Measurements from ENCODE around the gene ING1.

The ING1 gene

GRCh38 chr13:110713642-110713952, at the start of gene ING1:
TSS of gene ING1 (plus strand) at chr13:110713700. CDS start at chr13:110714150, 450 bp downstream.
- no peak for DNase-seq (ENCODE audit: low read depth)
- H3K4me3 ChIP-seq (ENCODE audit: low read depth, low read length) = peak within 1 kb of the TSS; percentile 87
- TF ChIP-seq MYC (IDR thresholded peaks at IDR 0.05; ENCODE audit: low read depth, low read length) (no peak), POLR2A (IDR thresholded peaks at IDR 0.05; ENCODE audit: extremely low read depth, insufficient read length) (no peak), MAX (IDR thresholded peaks at IDR 0.05; ENCODE audit: low read depth, low read length) (no peak), CTCF (IDR thresholded peaks at IDR 0.05; ENCODE audit: low read depth, low read length) (no peak)

- DNase-seq (ENCODE audit: low read depth) = no peak
These were observed 49.5 kb upstream of the ING1 start for GRCh38 chr13:110664041-110664440.

GRCh38 chr13:110664673-110665072, 48.8 kb upstream of the ING1 start:
- TF ChIP-seq MYC (IDR thresholded peaks at IDR 0.05; ENCODE audit: low read depth, low read length) = no peak
- TF ChIP-seq MAX (IDR thresholded peaks at IDR 0.05; ENCODE audit: low read depth, low read length) = no peak
- no peak for TF ChIP-seq CTCF (IDR thresholded peaks at IDR 0.05; ENCODE audit: low read depth, low read length)
- no peak for TF ChIP-seq POLR2A (IDR thresholded peaks at IDR 0.05; ENCODE audit: extremely low read depth, insufficient read length)
- no peak overlapping the region for H3K4me3 ChIP-seq (ENCODE audit: low read depth, low read length)
- DNase-seq (ENCODE audit: low read depth) = no peak

More at GRCh38 chr13:110664041-110664440, 49.5 kb upstream of the ING1 start:
- TF ChIP-seq POLR2A (IDR thresholded peaks at IDR 0.05; ENCODE audit: extremely low read depth, insufficient read length) (no peak), MYC (IDR thresholded peaks at IDR 0.05; ENCODE audit: low read depth, low read length) (no peak), MAX (IDR thresholded peaks at IDR 0.05; ENCODE audit: low read depth, low read length) (no peak), CTCF (IDR thresholded peaks at IDR 0.05; ENCODE audit: low read depth, low read length) (no peak)
- H3K4me3 ChIP-seq (ENCODE audit: low read depth, low read length) = no peak overlapping the region

GRCh38 chr13:110665491-110666254, 47.8 kb upstream of the ING1 start:
- no peak for DNase-seq (ENCODE audit: low read depth)
- TF ChIP-seq CTCF (IDR thresholded peaks at IDR 0.05; ENCODE audit: low read depth, low read length) (no peak), MYC (IDR thresholded peaks at IDR 0.05; ENCODE audit: low read depth, low read length) (no peak), POLR2A (IDR thresholded peaks at IDR 0.05; ENCODE audit: extremely low read depth, insufficient read length) (no peak), MAX (IDR thresholded peaks at IDR 0.05; ENCODE audit: low read depth, low read length) (no peak)
- no peak overlapping the region for H3K4me3 ChIP-seq (ENCODE audit: low read depth, low read length)

- TF ChIP-seq MYC (IDR thresholded peaks at IDR 0.05; ENCODE audit: low read depth, low read length) (no peak), MAX (IDR thresholded peaks at IDR 0.05; ENCODE audit: low read depth, low read length) (no peak), CTCF (IDR thresholded peaks at IDR 0.05; ENCODE audit: low read depth, low read length) (no peak), POLR2A (IDR thresholded peaks at IDR 0.05; ENCODE audit: extremely low read depth, insufficient read length) (no peak)
- DNase-seq (ENCODE audit: low read depth) = no peak
- no peak overlapping the region for H3K4me3 ChIP-seq (ENCODE audit: low read depth, low read length)
These were observed 47.3 kb upstream of the ING1 start for GRCh38 chr13:110666255-110666533.

Measured in NB4 (cell line).